Activated naive CD8-positive, alpha-beta T cell treated with anti-CD3 and anti-CD28 coated beads, Interleukin-2, amount 10 ng/mL, durations not matched to agents 7 days and 5 days (primary cell): Measurements from ENCODE around the gene LCE2C. TPM values are rescaled to one million over a fixed set of nuclear protein-coding genes. Genes with fewer than 3 reads are reported as not detected.
"Not testable (repeated sequence)": the region's sequence is repeated elsewhere in the genome, so short reads cannot be mapped to it uniquely, and the experiment has no call there.

Source experiments
- ATAC-seq: fragments of 150-1000 bp; cut with Tn5 transposase; one replicate; pipeline ENCODE4 v1.10.0; 2021; ENCODE audit warnings: low read depth, moderate library complexity
- POLR2A ChIA-PET: fragments of 350-600 bp; sonication (Branson Sonifier 250); formaldehyde crosslinking; loops from one replicate; lab custom pipeline; 2021; ENCODE audit warnings: antibody characterized with exemption; lab: Charles Lee
- DNase-seq: peaks from one replicate; pipeline ENCODE4 v3.0.0; 2021
- H3K27ac Mint-ChIP-seq: one replicate; pipeline ENCODE4 v1.8.0; 2022; ENCODE audit warnings: mild to moderate bottlenecking, mixed read lengths
- H3K27me3 Mint-ChIP-seq: one replicate; pipeline ENCODE4 v1.8.0; 2022; ENCODE audit warnings: mild to moderate bottlenecking, moderate library complexity, mixed read lengths
- H3K36me3 Mint-ChIP-seq: one replicate; pipeline ENCODE4 v1.8.0; 2021; ENCODE audit warnings: mild to moderate bottlenecking, mixed read lengths
- H3K4me1 Mint-ChIP-seq: one replicate; pipeline ENCODE4 v1.8.0; 2021; ENCODE audit warnings: mixed read lengths
- H3K4me3 Mint-ChIP-seq: one replicate; pipeline ENCODE4 v1.8.0; 2022; ENCODE audit warnings: mild to moderate bottlenecking, moderate library complexity, mixed read lengths
- H3K9me3 Mint-ChIP-seq: one replicate; pipeline ENCODE4 v1.8.0; 2021; ENCODE audit warnings: mixed read lengths
- total RNA-seq, 2 experiments: library from RNA; stranded (reverse); gene quantifications; one replicate each; pipeline ENCODE4 v1.2.3, GENCODE V29; 2021

LCE2C gene
- total RNA-seq, 2 experiments from 2014 or later = not detected

DNA sequence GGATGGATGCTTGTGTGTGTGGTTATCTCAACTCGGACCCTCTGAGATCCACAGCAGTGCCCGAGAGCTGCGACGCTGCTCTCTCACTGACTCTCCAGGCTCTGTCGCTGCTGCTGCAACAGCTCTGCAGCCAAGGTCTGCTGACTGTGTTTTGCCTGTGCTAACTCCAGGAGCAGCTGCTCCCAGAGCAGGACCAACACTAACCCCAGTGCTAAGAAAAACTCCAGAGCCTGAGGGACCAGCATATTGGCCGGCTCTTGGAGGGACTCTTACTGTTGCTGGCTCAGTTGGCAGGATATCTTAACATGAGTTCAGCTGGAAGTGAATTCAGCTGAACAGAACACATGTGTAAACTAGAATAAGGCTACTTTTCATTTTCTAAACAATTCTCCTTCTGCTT, 4.4 kb downstream of the LCE2C start:
- POLR2A ChIA-PET = no interaction called here
- peaks cover 10% of the 10 kb centered on the region for H3K27me3 Mint-ChIP-seq
- no peak for ATAC-seq
- H3K27ac Mint-ChIP-seq = no peak overlapping the region
- H3K4me3 Mint-ChIP-seq = no peak overlapping the region
- H3K36me3 Mint-ChIP-seq = no peaks in the 10 kb centered on the region
- H3K9me3 Mint-ChIP-seq = no peaks in the 10 kb centered on the region
- DNase-seq = no peak
- H3K4me1 Mint-ChIP-seq = no peaks in the 10 kb centered on the region

DNA sequence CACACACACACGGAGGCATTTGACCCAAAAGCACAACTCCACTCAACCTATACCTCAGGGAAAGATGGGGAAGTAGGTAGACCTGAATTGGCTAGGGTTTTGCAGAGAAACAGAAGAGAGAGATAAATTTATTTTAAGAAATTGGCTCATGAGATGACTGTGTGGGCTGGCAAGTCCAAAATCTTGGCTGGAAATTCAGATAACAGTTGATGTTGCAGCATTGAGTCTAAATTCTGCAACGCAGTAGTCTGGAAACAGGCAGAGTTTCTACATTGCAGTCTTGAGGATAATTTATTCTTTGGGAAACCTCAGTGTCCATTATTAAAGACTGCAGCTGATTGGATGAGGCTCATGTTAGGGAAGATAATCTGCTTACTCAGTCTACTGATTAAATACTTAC, 6.5 kb downstream of the LCE2C start:
- Mint-ChIP-seq H3K4me1 (no peaks in the 10 kb centered on the region), H3K4me3 (no peak overlapping the region), H3K9me3 (no peaks in the 10 kb centered on the region), H3K36me3 (no peaks in the 10 kb centered on the region), H3K27me3 (peaks cover 10% of the 10 kb centered on the region), H3K27ac (no peak overlapping the region)
- ATAC-seq = no peak
- POLR2A ChIA-PET = no interaction called here
- no peak for DNase-seq

DNA sequence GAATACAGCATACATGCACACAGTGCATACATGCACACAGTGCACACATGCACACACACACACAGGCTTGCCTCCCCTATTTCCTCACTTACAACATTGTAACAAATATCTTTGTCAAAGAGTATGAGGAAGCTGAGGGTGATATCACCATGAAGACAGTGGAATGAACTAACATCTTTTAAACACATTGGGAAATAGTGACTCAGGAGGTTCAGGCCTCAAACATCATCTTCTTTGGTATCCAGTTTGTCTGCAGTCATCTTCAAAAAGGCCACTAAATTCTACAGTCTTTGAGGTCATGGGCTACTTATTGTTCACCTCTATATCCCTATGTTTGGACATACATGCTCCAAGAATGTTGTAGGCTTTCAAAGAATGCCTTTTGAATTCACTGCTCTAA, 8.8 kb downstream of the LCE2C start:
- POLR2A ChIA-PET = no interaction called here
- Mint-ChIP-seq H3K4me3 (no peak overlapping the region), H3K9me3 (no peaks in the 10 kb centered on the region), H3K27me3 (peaks cover 2% of the 10 kb centered on the region), H3K4me1 (no peaks in the 10 kb centered on the region), H3K27ac (no peak overlapping the region), H3K36me3 (no peaks in the 10 kb centered on the region)
- DNase-seq = no peak
- ATAC-seq = no peak

DNA sequence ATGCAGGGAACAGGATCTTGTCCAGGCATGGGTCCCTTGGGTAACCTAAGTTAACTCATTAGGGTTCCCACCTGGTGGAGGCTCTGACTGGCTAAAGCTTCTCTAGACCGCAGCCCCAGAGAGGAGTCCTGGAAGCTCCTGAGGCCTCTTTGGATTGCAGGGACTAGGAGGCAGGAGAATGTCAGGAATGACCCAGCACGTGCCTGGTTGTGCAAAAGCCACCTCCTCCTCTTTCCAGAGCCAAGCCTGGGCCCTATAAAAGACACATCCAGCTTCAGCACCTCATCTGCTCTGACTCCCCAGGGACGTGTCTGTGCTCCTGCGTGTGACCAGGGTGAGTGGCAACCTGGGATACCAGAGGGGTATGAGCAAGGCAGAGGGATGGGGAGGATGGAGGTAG, 10.7 kb downstream of the LCE2C start, which contains the start of gene LCE2B:
TSS of gene LCE2B (plus strand) at position 301 of the 400 bp plus-strand sequence. CDS start 721 bp downstream, outside the sequence.
- H3K4me3 Mint-ChIP-seq, H3K9me3 Mint-ChIP-seq, H3K4me1 Mint-ChIP-seq, H3K36me3 Mint-ChIP-seq, ATAC-seq, H3K27me3 Mint-ChIP-seq, POLR2A ChIA-PET, H3K27ac Mint-ChIP-seq, DNase-seq: not testable (repeated sequence)

DNA sequence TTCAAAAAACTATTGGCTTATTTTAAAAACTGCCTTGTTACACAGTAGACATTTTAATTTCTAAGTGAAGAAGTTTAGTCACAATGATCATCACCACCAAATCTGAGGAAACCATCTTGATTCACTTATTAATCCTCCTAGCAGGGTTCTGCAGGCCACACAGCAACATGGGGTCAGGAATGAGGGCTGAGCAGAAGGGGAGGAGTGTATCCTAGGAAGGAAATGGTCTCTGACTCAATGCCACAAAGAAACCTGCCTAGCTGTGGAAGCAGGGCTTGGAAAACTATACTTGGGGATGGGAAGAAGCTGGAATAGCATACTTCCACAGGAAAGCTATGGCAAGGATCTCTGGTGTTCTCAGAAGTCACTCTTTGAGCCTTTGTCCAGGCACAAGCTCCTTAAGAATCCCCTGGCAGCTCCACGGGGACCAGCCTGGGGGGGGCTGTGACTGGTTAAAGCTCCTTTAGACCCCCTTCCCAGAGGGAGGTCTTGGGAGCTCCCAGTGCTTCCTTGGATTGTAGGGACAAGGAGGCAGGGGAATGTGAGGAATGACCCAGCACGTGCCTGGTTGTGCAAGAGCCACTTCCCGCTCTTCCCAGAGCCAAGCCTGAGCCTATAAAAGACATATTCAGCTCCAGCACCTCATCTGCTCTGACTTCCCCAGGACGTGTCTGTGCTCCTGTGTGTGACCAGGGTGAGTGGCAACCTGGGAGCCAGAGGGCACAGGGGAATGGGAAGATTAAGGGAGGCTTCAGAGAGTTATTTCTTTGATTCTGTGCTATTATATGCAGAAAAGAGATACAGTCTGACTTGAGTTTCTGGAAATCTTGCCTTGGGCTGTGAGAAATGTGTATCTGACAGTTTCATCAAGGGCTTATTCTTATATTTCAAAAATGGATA, 22.9 kb downstream of the LCE2C start, which contains the start of gene LCE2A:
TSS of gene LCE2A (plus strand) at position 645 of the 900 bp plus-strand sequence. CDS start 557 bp downstream, outside the sequence.
- POLR2A ChIA-PET = no interaction called here
- no peaks in the 10 kb centered on the region for H3K4me1 Mint-ChIP-seq
- no peak within 1 kb of the TSS for H3K4me3 Mint-ChIP-seq
- no peak within 1 kb of the TSS for H3K27ac Mint-ChIP-seq
- peaks cover 8% of the 10 kb centered on the region for H3K27me3 Mint-ChIP-seq
- ATAC-seq (no peak), DNase-seq (no peak)
- H3K36me3 Mint-ChIP-seq = no peaks in the 10 kb centered on the region
- H3K9me3 Mint-ChIP-seq = peaks cover under 1% of the 10 kb centered on the region

- H3K27me3 Mint-ChIP-seq = peaks cover 12% of the 10 kb centered on the region
- no peaks in the 10 kb centered on the region for H3K9me3 Mint-ChIP-seq
- DNase-seq (no peak), ATAC-seq (no peak)
- H3K4me1 Mint-ChIP-seq = no peaks in the 10 kb centered on the region
- H3K36me3 Mint-ChIP-seq = no peaks in the 10 kb centered on the region
- no peak overlapping the region for H3K27ac Mint-ChIP-seq
- no peak overlapping the region for H3K4me3 Mint-ChIP-seq
- POLR2A ChIA-PET = no interaction called here
Measured at GRCh38 chr1:152699746-152700145, 24.7 kb downstream of the LCE2C start.

- no peaks in the 10 kb centered on the region for H3K4me1 Mint-ChIP-seq
- H3K27ac Mint-ChIP-seq = no peak within 1 kb of the TSS
- no peak for DNase-seq
- POLR2A ChIA-PET = no interaction called here
- H3K36me3 Mint-ChIP-seq = no peaks in the 10 kb centered on the region
- peaks cover 12% of the 10 kb centered on the region for H3K27me3 Mint-ChIP-seq
- H3K9me3 Mint-ChIP-seq = no peaks in the 10 kb centered on the region
- no peak for ATAC-seq
- H3K4me3 Mint-ChIP-seq = no peak within 1 kb of the TSS
Measured at GRCh38 chr1:152707860-152708259, 32.8 kb downstream of the LCE2C start, which contains the start of gene LCE4A. LCE4A (plus strand) TSS chr1:152708160; CDS start chr1:152709076, 916 bp downstream.

GRCh38 chr1:152718238-152718637, 43.2 kb downstream of the LCE2C start:
- ATAC-seq (no peak), DNase-seq (no peak)
- Mint-ChIP-seq H3K4me3 (no peak overlapping the region), H3K9me3 (no peaks in the 10 kb centered on the region), H3K4me1 (no peaks in the 10 kb centered on the region), H3K27ac (no peak overlapping the region), H3K27me3 (peaks cover 3% of the 10 kb centered on the region), H3K36me3 (no peaks in the 10 kb centered on the region)
- POLR2A ChIA-PET = no interaction called here

GRCh38 chr1:152725261-152725660, 50.2 kb downstream of the LCE2C start:
- DNase-seq (no peak), ATAC-seq (no peak)
- POLR2A ChIA-PET = no interaction called here
- no peaks in the 10 kb centered on the region for H3K4me1 Mint-ChIP-seq
- no peak overlapping the region for H3K27ac Mint-ChIP-seq
- no peak overlapping the region for H3K4me3 Mint-ChIP-seq
- peaks cover 7% of the 10 kb centered on the region for H3K27me3 Mint-ChIP-seq
- H3K36me3 Mint-ChIP-seq = no peaks in the 10 kb centered on the region
- H3K9me3 Mint-ChIP-seq = no peaks in the 10 kb centered on the region

Other genes starting within 250 kb of the LCE2C start
- not detected for gene LCE5A, start 164.5 kb upstream of the LCE2C start, total RNA-seq
- not detected for gene CRCT1, start 160.8 kb upstream of the LCE2C start, total RNA-seq
- gene LCE3E, start 108.5 kb upstream of the LCE2C start, total RNA-seq = not detected
- gene LCE3D, start 94.8 kb upstream of the LCE2C start, total RNA-seq = not detected
- not detected for gene LCE3C, start 75.0 kb upstream of the LCE2C start, total RNA-seq
- not detected for gene LCE3B, start 61.5 kb upstream of the LCE2C start, total RNA-seq
- gene LCE3A, start 52.2 kb upstream of the LCE2C start, total RNA-seq = not detected
- not detected for gene LCE2D, start 11.9 kb upstream of the LCE2C start, total RNA-seq
- gene LCE2B, start 10.8 kb downstream of the LCE2C start, total RNA-seq = not detected
- gene LCE2A, start 23.1 kb downstream of the LCE2C start, total RNA-seq = not detected
- not detected for gene LCE4A, start 32.9 kb downstream of the LCE2C start, total RNA-seq
- not detected for gene KPRP, start 82.7 kb downstream of the LCE2C start, total RNA-seq
- gene LCE1F, start 99.9 kb downstream of the LCE2C start, total RNA-seq = not detected
- gene LCE1E, start 111.0 kb downstream of the LCE2C start, total RNA-seq = not detected
- gene LCE1D, start 121.4 kb downstream of the LCE2C start, total RNA-seq = not detected
- gene LCE1C, start 131.4 kb downstream of the LCE2C start, total RNA-seq = not detected
- gene LCE1B, start 136.7 kb downstream of the LCE2C start, total RNA-seq = not detected
- not detected for gene LCE1A, start 152.2 kb downstream of the LCE2C start, total RNA-seq
- gene LCE6A, start 167.6 kb downstream of the LCE2C start, total RNA-seq = not detected
- gene LCE7A, start 184.7 kb downstream of the LCE2C start, total RNA-seq = not detected
- gene SMCP, start 203.0 kb downstream of the LCE2C start, total RNA-seq = not detected
- not detected for gene IVL, start 233.3 kb downstream of the LCE2C start, total RNA-seq